Suprapubic skin (tissue), 4 donors: ENCODE data around the gene CHRNG.

Source experiments
- POLR2A ChIP-seq, 2 donors: fragments of 450-650 bp; IDR thresholded peaks; one replicate each; pipeline ENCODE4 v1.6.1; 2017; ENCODE audit warnings: antibody characterized with exemption in 2 of 2, mild to moderate bottlenecking in 2 of 2, moderate library complexity in 2 of 2
- POLR2AphosphoS5 ChIP-seq, 3 donors: sonication (generic); formaldehyde crosslinking; IDR thresholded peaks; one replicate each; pipeline ENCODE4 v1.6.1; 2017; ENCODE audit warnings: antibody characterized with exemption in 3 of 3
- TF ChIP-seq, protein P1 (sequence below), 2 donors: fragments of 200-600 bp in 1 of 2; fragments of 450-650 bp in 1 of 2; sonication (generic) in 1 of 2; IDR thresholded peaks; one replicate each; pipeline ENCODE4 v1.5.1; 2016 to 2019; ENCODE audit warnings: antibody characterized with exemption in 2 of 2, mild to moderate bottlenecking in 1 of 2, moderate library complexity in 1 of 2

DNA sequence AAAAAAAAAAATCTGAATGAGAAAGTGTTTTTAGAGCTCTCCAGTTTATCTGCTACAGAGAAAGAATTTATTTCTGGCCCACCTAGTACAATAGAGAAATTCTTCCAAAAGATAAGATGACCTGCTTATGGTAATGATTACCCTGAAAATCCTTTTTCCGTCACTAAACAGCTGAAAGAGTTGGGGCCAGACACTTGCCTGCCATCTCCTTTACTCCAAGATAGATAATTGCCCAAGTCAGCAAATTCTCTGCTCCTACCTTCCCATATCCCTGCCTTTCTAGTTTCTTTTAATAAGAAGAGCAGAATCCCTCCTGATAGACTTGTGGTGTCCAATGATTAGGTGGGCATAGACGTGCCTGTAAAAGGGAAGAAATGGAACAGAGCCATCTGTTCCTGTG lies 39.1 kb downstream of the CHRNG start:
- no peak for TF ChIP-seq POLR2A (IDR thresholded peaks at IDR 0.05)
- TF ChIP-seq, protein P1, sequence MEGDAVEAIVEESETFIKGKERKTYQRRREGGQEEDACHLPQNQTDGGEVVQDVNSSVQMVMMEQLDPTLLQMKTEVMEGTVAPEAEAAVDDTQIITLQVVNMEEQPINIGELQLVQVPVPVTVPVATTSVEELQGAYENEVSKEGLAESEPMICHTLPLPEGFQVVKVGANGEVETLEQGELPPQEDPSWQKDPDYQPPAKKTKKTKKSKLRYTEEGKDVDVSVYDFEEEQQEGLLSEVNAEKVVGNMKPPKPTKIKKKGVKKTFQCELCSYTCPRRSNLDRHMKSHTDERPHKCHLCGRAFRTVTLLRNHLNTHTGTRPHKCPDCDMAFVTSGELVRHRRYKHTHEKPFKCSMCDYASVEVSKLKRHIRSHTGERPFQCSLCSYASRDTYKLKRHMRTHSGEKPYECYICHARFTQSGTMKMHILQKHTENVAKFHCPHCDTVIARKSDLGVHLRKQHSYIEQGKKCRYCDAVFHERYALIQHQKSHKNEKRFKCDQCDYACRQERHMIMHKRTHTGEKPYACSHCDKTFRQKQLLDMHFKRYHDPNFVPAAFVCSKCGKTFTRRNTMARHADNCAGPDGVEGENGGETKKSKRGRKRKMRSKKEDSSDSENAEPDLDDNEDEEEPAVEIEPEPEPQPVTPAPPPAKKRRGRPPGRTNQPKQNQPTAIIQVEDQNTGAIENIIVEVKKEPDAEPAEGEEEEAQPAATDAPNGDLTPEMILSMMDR (IDR thresholded peaks at IDR 0.05): no peak
- no peak for TF ChIP-seq POLR2AphosphoS5 (IDR thresholded peaks at IDR 0.05)
